H1 (cell line): ENCODE results near the gene TEKT5. TPM values are rescaled to one million over a fixed set of nuclear protein-coding genes. Genes with fewer than 3 reads are reported as not detected.

Experiments
- CTCF ChIA-PET: fragments of 300-600 bp; sonication (Branson Sonifier 250); formaldehyde crosslinking; loops from one replicate; lab custom pipeline; 2021; ENCODE audit not compliant: partially characterized antibody; lab: Charles Lee
- POLR2A ChIA-PET: fragments of 300-600 bp; sonication (Branson Sonifier 250); formaldehyde crosslinking; loops from one replicate; lab custom pipeline; 2021; ENCODE audit warnings: inconsistent platforms; ENCODE audit not compliant: partially characterized antibody; lab: Charles Lee
- DNase-seq, 2 experiments: peaks; one replicate each; pipeline versions ENCODE4 v3.0.0 to v3.0.0-alpha.2; 2010 to 2022; ENCODE audit warnings: low spot score in 2 of 2, low read depth in 1 of 2, mixed read lengths in 1 of 2
- FAIRE-seq: peaks from 2 replicates; lab custom pipeline; 2011; peaks lifted over from hg19 to GRCh38; lab: Jason Lieb, UNC
- H2AFZ ChIP-seq: 2 replicates; pipeline ENCODE4 v1.8.1; 2012; ENCODE audit warnings: low read length, inconsistent platforms
- H2AK5ac ChIP-seq: 2 replicates; pipeline ENCODE4 v1.6.1; 2013; ENCODE audit warnings: low read depth, low read length
- H2BK120ac ChIP-seq: replicated peaks from 2 replicates; pipeline ENCODE3; 2013; ENCODE audit warnings: low read depth, low read length, inconsistent platforms
- H2BK12ac ChIP-seq: 2 replicates; pipeline ENCODE4 v1.6.1; 2013; ENCODE audit warnings: low read depth, low read length
- H2BK15ac ChIP-seq: 2 replicates; pipeline ENCODE4 v1.6.1; 2013; ENCODE audit warnings: low read length
- H2BK20ac ChIP-seq: 2 replicates; pipeline ENCODE4 v1.6.1; 2013; ENCODE audit warnings: low read length
- H2BK5ac ChIP-seq: 2 replicates; pipeline ENCODE4 v1.6.1; 2013; ENCODE audit warnings: low read depth, low read length
- H3K14ac ChIP-seq: 2 replicates; pipeline ENCODE4 v1.6.1; 2013; ENCODE audit warnings: inconsistent platforms; ENCODE audit not compliant: insufficient read length
- H3K18ac ChIP-seq: 2 replicates; pipeline ENCODE4 v1.6.1; 2013; ENCODE audit warnings: low read length; ENCODE audit errors: extremely low read depth
- H3K23ac ChIP-seq: 2 replicates; pipeline ENCODE4 v1.6.1; 2013; ENCODE audit warnings: inconsistent platforms; ENCODE audit not compliant: insufficient read length
- H3K23me2 ChIP-seq: 2 replicates; pipeline ENCODE4 v1.6.1; 2013; ENCODE audit warnings: low read depth, low read length
- H3K27ac ChIP-seq: 2 replicates; pipeline ENCODE4 v1.6.1; 2011; ENCODE audit warnings: low read depth, low read length, inconsistent platforms
- H3K27me3 ChIP-seq, 4 experiments: replicated peaks in 1 of 4; 1 replicate in 1 of 4; 2 replicates in 3 of 4; pipeline versions ENCODE4 v1.6.1 to v1.8.1; 2011 to 2013; ENCODE audit warnings: low read length in 3 of 4, mild to moderate bottlenecking in 3 of 4, inconsistent platforms in 2 of 4, mixed read lengths in 2 of 4, moderate library complexity in 1 of 4; ENCODE audit not compliant: control insufficient read depth in 3 of 4, insufficient read depth in 3 of 4; ENCODE audit errors: extremely low read depth in 1 of 4
- H3K36me3 ChIP-seq, 4 experiments: 2 replicates each; pipeline versions ENCODE4 v1.6.1 to v1.8.1; 2011 to 2013; ENCODE audit warnings: mild to moderate bottlenecking in 4 of 4, low read length in 3 of 4, moderate library complexity in 2 of 4, control low read depth in 1 of 4, inconsistent platforms in 1 of 4; ENCODE audit not compliant: insufficient read depth in 4 of 4, control insufficient read depth in 2 of 4
- H3K4ac ChIP-seq: replicated peaks from 2 replicates; pipeline ENCODE3; 2013; ENCODE audit warnings: low read length, low read depth, mixed read lengths, inconsistent platforms; ENCODE audit not compliant: insufficient read length
- H3K4me1 ChIP-seq, 4 experiments: replicated peaks in 1 of 4; 1 replicate in 1 of 4; 2 replicates in 3 of 4; pipeline versions ENCODE4 v1.6.1 to v1.8.1; 2011 to 2013; ENCODE audit warnings: low read length in 3 of 4, inconsistent platforms in 2 of 4, mixed read lengths in 1 of 4; ENCODE audit not compliant: insufficient read depth in 4 of 4, control insufficient read depth in 3 of 4
- H3K4me2 ChIP-seq, 2 experiments: 2 replicates each; pipeline versions ENCODE4 v1.6.1 to v1.8.1; 2011 to 2013; ENCODE audit warnings: low read depth in 2 of 2, low read length in 2 of 2, control low read depth in 1 of 2, inconsistent platforms in 1 of 2, mild to moderate bottlenecking in 1 of 2; ENCODE audit not compliant: insufficient read depth in 1 of 2
- H3K4me3 ChIP-seq, 4 experiments: fragments of 200-600, 300-600 bp in 1 of 4; sonication (generic), shearing (Covaris generic), sonication (Bioruptor Twin) in 1 of 4; 2 replicates each; pipeline versions ENCODE4 v1.5.1 to v1.8.1; 2011 to 2016; ENCODE audit warnings: low read length in 4 of 4, low read depth in 3 of 4, control low read depth in 2 of 4, inconsistent platforms in 2 of 4, mild to moderate bottlenecking in 2 of 4, mixed read lengths in 1 of 4, moderate library complexity in 1 of 4; ENCODE audit not compliant: insufficient read depth in 2 of 4; ENCODE audit errors: extremely low read depth in 1 of 4
- H3K56ac ChIP-seq: replicated peaks from 2 replicates; pipeline ENCODE3; 2013; ENCODE audit warnings: low read depth, mild to moderate bottlenecking, mixed read lengths, low read length, inconsistent platforms; ENCODE audit not compliant: insufficient read length
- H3K79me1 ChIP-seq: 2 replicates; pipeline ENCODE4 v1.6.1; 2013; ENCODE audit warnings: low read depth, low read length, control low read depth
- H3K79me2 ChIP-seq, 2 experiments: 2 replicates each; pipeline versions ENCODE4 v1.6.1 to v1.8.1; 2012 to 2013; ENCODE audit warnings: low read length in 2 of 2, mild to moderate bottlenecking in 2 of 2, inconsistent platforms in 1 of 2; ENCODE audit not compliant: insufficient read depth in 2 of 2, control insufficient read depth in 1 of 2
- H3K9ac ChIP-seq, 4 experiments: replicated peaks in 1 of 4; 1 replicate in 1 of 4; 2 replicates in 3 of 4; pipeline versions ENCODE4 v1.6.1 to v1.8.1; 2011 to 2013; ENCODE audit warnings: low read depth in 3 of 4, low read length in 3 of 4, control low read depth in 2 of 4, mild to moderate bottlenecking in 2 of 4, moderate library complexity in 2 of 4, inconsistent platforms in 1 of 4; ENCODE audit errors: extremely low read depth in 1 of 4
- H3K9me3 ChIP-seq, 2 experiments: 2 replicates each; pipeline versions ENCODE4 v1.6.1 to v1.8.1; 2012 to 2013; ENCODE audit warnings: mild to moderate bottlenecking in 2 of 2, moderate library complexity in 2 of 2, control low read depth in 1 of 2, inconsistent platforms in 1 of 2, low read depth in 1 of 2, low read length in 1 of 2, mixed read lengths in 1 of 2; ENCODE audit not compliant: insufficient read depth in 2 of 2
- H4K20me1 ChIP-seq, 2 experiments: replicated peaks in 1 of 2; 2 replicates each; pipeline versions ENCODE3 to v1.8.1; 2011 to 2013; ENCODE audit warnings: inconsistent platforms in 2 of 2, low read length in 2 of 2, mild to moderate bottlenecking in 1 of 2; ENCODE audit not compliant: insufficient read depth in 2 of 2, control insufficient read depth in 1 of 2
- H4K5ac ChIP-seq: 2 replicates; pipeline ENCODE4 v1.6.1; 2013; ENCODE audit warnings: low read length, low read depth, mixed read lengths, inconsistent platforms; ENCODE audit not compliant: insufficient read length
- H4K8ac ChIP-seq: 2 replicates; pipeline ENCODE4 v1.8.0; 2013; ENCODE audit warnings: mild to moderate bottlenecking, moderate library complexity, low read length, inconsistent platforms; ENCODE audit not compliant: insufficient read depth; ENCODE audit errors: extremely low read depth
- H4K91ac ChIP-seq: replicated peaks from 2 replicates; pipeline ENCODE3; 2013; ENCODE audit warnings: low read length, mixed read lengths, inconsistent platforms; ENCODE audit not compliant: insufficient read length
- CBX5 ChIP-seq: fragments of 300-800, 300-1000 bp; sonication (generic); IDR thresholded peaks from 2 replicates; pipeline ENCODE4 v1.7.1; 2016; ENCODE audit warnings: antibody characterized with exemption, low read length, low read depth
- CEBPB ChIP-seq: IDR thresholded peaks from 2 replicates; pipeline ENCODE4 v1.6.1; 2012; ENCODE audit warnings: low read depth, low read length
- CREB1 ChIP-seq: IDR thresholded peaks from 2 replicates; pipeline ENCODE4 v1.6.1; 2012; ENCODE audit warnings: inconsistent platforms
- EGR1 ChIP-seq: IDR thresholded peaks from 2 replicates; pipeline ENCODE4 v1.6.1; 2011; ENCODE audit warnings: low read depth, low read length, borderline replicate concordance
- GTF2F1 ChIP-seq: IDR thresholded peaks from 2 replicates; pipeline ENCODE4 v1.6.1; 2012; ENCODE audit warnings: low read depth, low read length, improper control_type of control experiment, borderline replicate concordance
- MAFK ChIP-seq: IDR thresholded peaks from 2 replicates; pipeline ENCODE4 v1.6.1; 2012; ENCODE audit warnings: low read depth, mild to moderate bottlenecking, improper control_type of control experiment, low read length
- PHF8 ChIP-seq: fragments of 200-600 bp; sonication (generic); conservative IDR thresholded peaks from 2 replicates; pipeline ENCODE4 v1.7.1; 2012; ENCODE audit warnings: low read depth, mild to moderate bottlenecking, inconsistent platforms, low read length, moderate library complexity
- POLR2A ChIP-seq, 2 experiments: IDR thresholded peaks; 1 replicate in 1 of 2; 2 replicates in 1 of 2; pipeline ENCODE4 v1.6.1; 2011; ENCODE audit warnings: low read depth in 2 of 2, low read length in 2 of 2, mild to moderate bottlenecking in 2 of 2; ENCODE audit errors: control extremely low read depth in 1 of 2
- POLR2AphosphoS5 ChIP-seq: IDR thresholded peaks from 2 replicates; pipeline ENCODE4 v1.6.1; 2011; ENCODE audit warnings: low read depth, low read length
- RAD21 ChIP-seq, 2 experiments: IDR thresholded peaks in 1 of 2; conservative IDR thresholded peaks in 1 of 2; 2 replicates each; pipeline ENCODE4 v1.6.1; 2011; ENCODE audit warnings: low read depth in 2 of 2, low read length in 2 of 2, improper control_type of control experiment in 1 of 2, inconsistent platforms in 1 of 2, mild to moderate bottlenecking in 1 of 2, moderate library complexity in 1 of 2
- RFX5 ChIP-seq: IDR thresholded peaks from 2 replicates; pipeline ENCODE4 v1.6.1; 2011; ENCODE audit warnings: low read depth, low read length, improper control_type of control experiment, borderline replicate concordance
- SIRT6 ChIP-seq: IDR thresholded peaks from one replicate; pipeline ENCODE4 v1.7.1; 2012; ENCODE audit warnings: low read length, inconsistent platforms
- TAF1 ChIP-seq: IDR thresholded peaks from 2 replicates; pipeline ENCODE4 v1.6.1; 2011; ENCODE audit warnings: mild to moderate bottlenecking, low read depth, low read length
- TBP ChIP-seq: IDR thresholded peaks from 2 replicates; pipeline ENCODE4 v1.6.1; 2011; ENCODE audit warnings: low read depth, low read length, improper control_type of control experiment
- TCF12 ChIP-seq: IDR thresholded peaks from 2 replicates; pipeline ENCODE4 v1.6.1; 2011; ENCODE audit warnings: low read depth, mild to moderate bottlenecking, low read length
- WGBS, 2 experiments: shearing (Covaris generic) in 1 of 2; methylation state at CpG; one replicate each; pipeline versions ENCODE4 v1.1.6 to v1.1.7; 2013 to 2015; ENCODE audit warnings: low lambda C conversion rate in 2 of 2, mixed read lengths in 2 of 2, inconsistent platforms in 1 of 2, low coverage in 1 of 2, missing lambda C conversion rate in 1 of 2; ENCODE audit not compliant: insufficient replicate concordance in 2 of 2, insufficient coverage in 1 of 2, insufficient read length in 1 of 2; ENCODE audit errors: extremely low coverage in 1 of 2, missing lambda C conversion rate in 1 of 2; 5-methylcytosine and 5-hydroxymethylcytosine counted together
- polyA plus RNA-seq, 7 experiments: library from polyadenylated mRNA; depleted of rRNA in 3 of 7; stranded (reverse) in 5 of 7; unstranded in 2 of 7; fragments of >200 nt in 5 of 7; fragments of 200-250 nt in 2 of 7; gene quantifications; 1 replicate in 5 of 7; 2 replicates in 1 of 7; 4 replicates in 1 of 7; pipeline versions ENCODE4 v1.2.1 to v1.2.3, GENCODE V29; 2011 to 2013; ENCODE audit warnings: missing spikeins in 2 of 7, mixed read lengths in 2 of 7
- total RNA-seq: library from RNA; stranded (reverse); fragmentation: NEBNext Ultra II Directional; extraction: Animal tissue kit (Norgen Biotek cat#: 25700); gene quantifications from 2 replicates; pipeline ENCODE4 v1.2.1, GENCODE V29; 2021
- TF ChIP-seq, protein P1 (sequence below): IDR thresholded peaks from 2 replicates; pipeline ENCODE4 v1.6.1; 2012; ENCODE audit warnings: inconsistent platforms

TEKT5 gene
- total and polyA plus RNA-seq, 2 of the 8 experiments (the other 6 are each of a cell fraction or from before 2014, with no cell fraction given) = 0.95 TPM; not detected in 1

- Histone ChIP-seq H4K20me1 (no peaks in the 10 kb centered on the region), H4K8ac (no peak overlapping the region), H3K56ac (no peak overlapping the region), H2BK15ac (no peak overlapping the region), H3K9me3 (peaks cover 6 to 7% of the 10 kb centered on the region in 2 experiments; a peak in 3 of 4 replicates), H3K79me2 (no peaks in the 10 kb centered on the region), H4K5ac (no peak overlapping the region), H3K4me2 (peak overlapping the region in 1 of 2 experiments; percentile 21; a peak in 1 of 4 replicates), H3K14ac (no peak overlapping the region), H3K4me1 (peaks cover 0 to 3% (median 2%) of the 10 kb centered on the region in 4 experiments; a peak in 3 of 7 replicates), H2AK5ac (0 out of 2 replicates have a peak overlapping the region, but pooled peaks have one; percentile 3), H2AFZ (no peak overlapping the region), H2BK5ac (no peak overlapping the region), H3K27me3 (no peaks in the 10 kb centered on the region), H2BK12ac (no peak overlapping the region), H3K18ac (no peak overlapping the region), H3K4me3 (no peak overlapping the region), H3K9ac (no peak overlapping the region), H3K23ac (no peak overlapping the region), H2BK20ac (no peak overlapping the region), H3K79me1 (no peaks in the 10 kb centered on the region), H4K91ac (no peak overlapping the region), H3K23me2 (no peaks in the 10 kb centered on the region), H3K36me3 (no peaks in the 10 kb centered on the region; a peak in 1 of 8 replicates), H2BK120ac (no peak overlapping the region), H3K4ac (no peak overlapping the region), H3K27ac (no peak overlapping the region)
- WGBS, 2 experiments = 0% methylated on average over 1 of the region's 1 CpG; no CpG with 5 or more reads in 1 of the 2 experiments
- DNase-seq (no peak), FAIRE-seq (no peak)
- CTCF ChIA-PET = no interaction called here
- POLR2A ChIA-PET = interaction anchor here (0.6 kb wide), 1 partner anchor 86 kb away, joined by 3 read pairs; no protein-coding TSS in a partner anchor
- no peak for TF ChIP-seq RFX5
- TF ChIP-seq MAFK = no peak
- no peak for TF ChIP-seq CREB1
- TF ChIP-seq CEBPB = no peak
- TF ChIP-seq TBP = no peak
- TF ChIP-seq POLR2A (IDR thresholded peaks at IDR 0.05; ENCODE audit: control extremely low read depth in 1 of 2, low read depth in 2 of 2, low read length in 2 of 2) = no peak
- TF ChIP-seq RAD21 (IDR thresholded peaks at IDR 0.05 in 1 of 2, conservative IDR thresholded peaks at IDR 0.05 in 1 of 2; ENCODE audit: low read depth in 2 of 2, low read length in 2 of 2) = no peak
- TF ChIP-seq POLR2AphosphoS5 = no peak
- no peak for TF ChIP-seq CBX5
- TF ChIP-seq TAF1 = no peak
- TF ChIP-seq TCF12 = no peak
- TF ChIP-seq, protein P1, sequence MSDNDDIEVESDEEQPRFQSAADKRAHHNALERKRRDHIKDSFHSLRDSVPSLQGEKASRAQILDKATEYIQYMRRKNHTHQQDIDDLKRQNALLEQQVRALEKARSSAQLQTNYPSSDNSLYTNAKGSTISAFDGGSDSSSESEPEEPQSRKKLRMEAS = no peak
- TF ChIP-seq GTF2F1 = no peak
- no peak for TF ChIP-seq PHF8
- no peak for TF ChIP-seq SIRT6
- no peak for TF ChIP-seq EGR1
These were observed 33.0 kb downstream of the TEKT5 start for GRCh38 chr16:10661737-10662136.
